ENCODE results near the gene COASY.

COASY gene

DNA sequence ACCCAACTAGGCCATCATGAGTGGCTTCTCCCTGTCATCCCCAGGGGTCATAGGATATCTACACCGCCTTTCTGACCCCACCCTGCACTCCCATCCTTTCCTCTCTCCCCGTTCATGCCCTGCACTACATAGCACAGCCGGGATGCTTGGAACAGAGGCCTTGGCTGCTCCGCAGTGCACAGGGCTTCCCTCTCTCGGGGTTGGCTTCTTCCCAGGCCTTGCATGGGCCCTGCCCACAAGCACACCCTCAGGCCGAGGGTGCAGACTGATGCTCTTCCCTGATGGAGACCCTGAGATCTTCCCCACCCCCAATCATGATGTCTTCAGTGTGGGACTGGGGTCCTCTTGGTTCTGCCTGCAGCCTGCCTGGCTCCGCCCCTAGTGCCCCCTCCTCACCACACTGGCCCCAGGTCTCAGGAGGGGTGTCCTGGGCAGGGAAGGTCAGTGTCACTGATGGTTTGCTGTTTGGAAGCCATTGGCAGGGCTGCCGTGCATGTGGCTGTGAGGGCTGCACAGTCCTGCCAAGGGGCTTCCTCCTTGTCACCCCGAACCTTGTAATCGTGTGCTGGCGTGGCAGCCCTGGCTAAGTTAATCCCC lies 40.2 kb upstream of the COASY start:
- Histone ChIP-seq H3K9ac (ENCODE audit: low read length) (no peak overlapping the region), H3K36me3 (replicated peaks; ENCODE audit: low read depth, low read length) (peaks cover 10% of the 10 kb centered on the region), H3K79me2 (ENCODE audit: low read length) (no peaks in the 10 kb centered on the region), H3K27ac (ENCODE audit: low read length) (no peak overlapping the region), H3K27me3 (ENCODE audit: low read depth, low read length) (no peaks in the 10 kb centered on the region), H4K20me1 (ENCODE audit: insufficient read depth, low read length) (no peaks in the 10 kb centered on the region), H3K4me2 (ENCODE audit: low read length) (no peak overlapping the region), H3K9me3 (ENCODE audit: insufficient read depth, low read length) (no peaks in the 10 kb centered on the region), H2AFZ (ENCODE audit: low read depth, low read length) (no peak overlapping the region), H3K4me3 (ENCODE audit: low read length) (no peak overlapping the region), H3K4me1 (ENCODE audit: low read length) (peaks cover 8% of the 10 kb centered on the region)
- TF ChIP-seq, protein P1, sequence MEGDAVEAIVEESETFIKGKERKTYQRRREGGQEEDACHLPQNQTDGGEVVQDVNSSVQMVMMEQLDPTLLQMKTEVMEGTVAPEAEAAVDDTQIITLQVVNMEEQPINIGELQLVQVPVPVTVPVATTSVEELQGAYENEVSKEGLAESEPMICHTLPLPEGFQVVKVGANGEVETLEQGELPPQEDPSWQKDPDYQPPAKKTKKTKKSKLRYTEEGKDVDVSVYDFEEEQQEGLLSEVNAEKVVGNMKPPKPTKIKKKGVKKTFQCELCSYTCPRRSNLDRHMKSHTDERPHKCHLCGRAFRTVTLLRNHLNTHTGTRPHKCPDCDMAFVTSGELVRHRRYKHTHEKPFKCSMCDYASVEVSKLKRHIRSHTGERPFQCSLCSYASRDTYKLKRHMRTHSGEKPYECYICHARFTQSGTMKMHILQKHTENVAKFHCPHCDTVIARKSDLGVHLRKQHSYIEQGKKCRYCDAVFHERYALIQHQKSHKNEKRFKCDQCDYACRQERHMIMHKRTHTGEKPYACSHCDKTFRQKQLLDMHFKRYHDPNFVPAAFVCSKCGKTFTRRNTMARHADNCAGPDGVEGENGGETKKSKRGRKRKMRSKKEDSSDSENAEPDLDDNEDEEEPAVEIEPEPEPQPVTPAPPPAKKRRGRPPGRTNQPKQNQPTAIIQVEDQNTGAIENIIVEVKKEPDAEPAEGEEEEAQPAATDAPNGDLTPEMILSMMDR (IDR thresholded peaks at IDR 0.05; ENCODE audit: low read depth, low read length) = no peak
- TF ChIP-seq EZH2phosphoT487 (IDR thresholded peaks at IDR 0.05; ENCODE audit: low read depth) = no peak

DNA sequence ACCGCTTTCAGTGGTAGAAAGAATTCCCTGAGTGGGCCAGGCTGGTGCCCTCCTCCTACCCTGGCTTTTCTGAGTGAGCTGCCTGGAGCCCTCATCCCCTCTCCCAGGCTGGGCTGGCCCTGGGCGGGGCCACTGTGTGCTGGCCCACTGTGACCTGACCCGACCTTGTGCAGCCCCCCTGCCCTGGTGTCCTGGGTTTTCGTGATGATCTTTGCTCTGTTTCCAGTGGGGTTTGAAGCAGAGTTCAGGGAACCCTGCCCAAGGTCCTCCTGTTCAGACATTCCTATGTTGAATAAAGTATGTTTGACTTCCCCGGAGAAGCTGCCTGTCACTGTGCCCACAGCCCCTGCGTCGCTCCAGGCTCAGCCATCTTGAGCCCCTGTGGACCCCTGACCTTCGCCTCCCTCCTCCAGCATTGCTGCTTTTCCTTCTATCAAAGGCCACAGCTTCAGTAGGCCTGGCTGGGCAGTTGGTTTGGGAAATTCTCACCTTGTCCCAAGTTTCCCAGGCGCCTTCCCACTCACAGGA lies 39.6 kb upstream of the COASY start:
- Histone ChIP-seq H3K79me2 (ENCODE audit: low read length) (no peaks in the 10 kb centered on the region), H4K20me1 (ENCODE audit: insufficient read depth, low read length) (no peaks in the 10 kb centered on the region), H2AFZ (ENCODE audit: low read depth, low read length) (no peak overlapping the region), H3K27me3 (ENCODE audit: low read depth, low read length) (no peaks in the 10 kb centered on the region), H3K27ac (ENCODE audit: low read length) (no peak overlapping the region), H3K4me1 (ENCODE audit: low read length) (peaks cover 11% of the 10 kb centered on the region), H3K9me3 (ENCODE audit: insufficient read depth, low read length) (no peaks in the 10 kb centered on the region), H3K9ac (ENCODE audit: low read length) (no peak overlapping the region), H3K4me3 (ENCODE audit: low read length) (no peak overlapping the region), H3K4me2 (ENCODE audit: low read length) (no peak overlapping the region), H3K36me3 (replicated peaks; ENCODE audit: low read depth, low read length) (peaks cover 10% of the 10 kb centered on the region)
- TF ChIP-seq EZH2phosphoT487 (IDR thresholded peaks at IDR 0.05; ENCODE audit: low read depth) = no peak
- TF ChIP-seq, protein P1 (IDR thresholded peaks at IDR 0.05; ENCODE audit: low read depth, low read length) = no peak

DNA sequence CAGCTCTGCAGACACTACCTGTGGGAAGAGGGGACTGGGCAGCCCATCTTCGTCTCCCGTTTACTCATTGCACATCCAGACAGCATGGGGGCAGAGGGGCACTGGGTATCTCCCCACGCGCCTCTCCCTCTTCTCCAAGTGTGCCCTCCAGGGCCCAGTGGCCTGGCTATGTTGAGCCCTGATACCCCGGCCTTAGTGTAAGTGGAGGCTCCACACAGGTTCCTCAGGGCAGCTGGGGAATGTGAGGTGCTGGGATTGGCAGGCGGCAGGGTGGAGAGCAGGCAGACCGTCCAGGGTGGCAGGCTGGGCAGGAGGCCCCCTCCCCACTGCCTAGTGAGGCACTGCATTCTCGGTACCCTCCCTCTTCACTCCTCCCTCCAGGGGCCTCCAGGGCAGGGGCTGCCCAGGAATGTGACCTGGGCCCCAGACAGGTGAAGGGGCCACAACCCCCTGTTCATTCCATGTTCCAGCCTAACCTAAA lies 39.1 kb upstream of the COASY start:
- Histone ChIP-seq H3K79me2 (ENCODE audit: low read length) (no peaks in the 10 kb centered on the region), H4K20me1 (ENCODE audit: insufficient read depth, low read length) (no peaks in the 10 kb centered on the region), H3K4me3 (ENCODE audit: low read length) (no peak overlapping the region), H3K4me1 (ENCODE audit: low read length) (peaks cover 13% of the 10 kb centered on the region), H3K27me3 (ENCODE audit: low read depth, low read length) (no peaks in the 10 kb centered on the region), H3K9me3 (ENCODE audit: insufficient read depth, low read length) (no peaks in the 10 kb centered on the region), H3K9ac (ENCODE audit: low read length) (no peak overlapping the region), H3K36me3 (replicated peaks; ENCODE audit: low read depth, low read length) (peaks cover 10% of the 10 kb centered on the region), H3K27ac (ENCODE audit: low read length) (no peak overlapping the region), H2AFZ (ENCODE audit: low read depth, low read length) (no peak overlapping the region), H3K4me2 (ENCODE audit: low read length) (no peak overlapping the region)
- TF ChIP-seq, protein P1 (IDR thresholded peaks at IDR 0.05; ENCODE audit: low read depth, low read length) = no peak
- no peak for TF ChIP-seq EZH2phosphoT487 (IDR thresholded peaks at IDR 0.05; ENCODE audit: low read depth)

DNA sequence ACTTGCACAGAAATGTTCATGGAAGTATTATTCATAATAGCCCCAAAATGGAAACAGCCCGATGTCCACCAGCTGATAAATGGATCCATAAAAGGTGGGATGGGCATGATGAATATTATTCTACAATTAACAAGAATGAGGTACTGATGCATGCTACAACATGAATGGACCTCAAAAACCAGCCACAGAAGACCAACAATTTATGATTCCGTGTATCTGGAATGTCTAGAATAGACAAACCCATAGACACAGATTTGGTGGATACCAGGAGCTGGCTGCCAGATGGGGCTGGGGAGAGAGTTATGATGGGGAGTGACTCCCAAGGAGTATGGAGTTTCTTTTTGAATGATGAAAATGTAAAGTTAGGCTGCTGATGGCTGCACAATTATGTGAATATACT lies 36.7 kb upstream of the COASY start:
- Histone ChIP-seq H3K79me2 (ENCODE audit: low read length) (no peaks in the 10 kb centered on the region), H2AFZ (ENCODE audit: low read depth, low read length) (no peak overlapping the region), H3K36me3 (replicated peaks; ENCODE audit: low read depth, low read length) (peaks cover 10% of the 10 kb centered on the region), H3K9ac (ENCODE audit: low read length) (no peak overlapping the region), H3K9me3 (ENCODE audit: insufficient read depth, low read length) (no peaks in the 10 kb centered on the region), H3K4me1 (ENCODE audit: low read length) (peaks cover 20% of the 10 kb centered on the region), H3K4me2 (ENCODE audit: low read length) (no peak overlapping the region), H4K20me1 (ENCODE audit: insufficient read depth, low read length) (no peaks in the 10 kb centered on the region), H3K27ac (ENCODE audit: low read length) (no peak overlapping the region), H3K27me3 (ENCODE audit: low read depth, low read length) (no peaks in the 10 kb centered on the region), H3K4me3 (ENCODE audit: low read length) (no peak overlapping the region)
- TF ChIP-seq EZH2phosphoT487 (IDR thresholded peaks at IDR 0.05; ENCODE audit: low read depth) = no peak
- TF ChIP-seq, protein P1 (IDR thresholded peaks at IDR 0.05; ENCODE audit: low read depth, low read length) = no peak

Measured in OCI-LY3 (cell line).